ENCODE measurements around the gene RGS1. TPM values are rescaled to one million over a fixed set of nuclear protein-coding genes. Genes with fewer than 3 reads are reported as not detected.

The RGS1 gene
- total and polyA plus RNA-seq, 2 of the 8 experiments (the other 6 are each of a cell fraction or from before 2014, with no cell fraction given), result not detected

DNA sequence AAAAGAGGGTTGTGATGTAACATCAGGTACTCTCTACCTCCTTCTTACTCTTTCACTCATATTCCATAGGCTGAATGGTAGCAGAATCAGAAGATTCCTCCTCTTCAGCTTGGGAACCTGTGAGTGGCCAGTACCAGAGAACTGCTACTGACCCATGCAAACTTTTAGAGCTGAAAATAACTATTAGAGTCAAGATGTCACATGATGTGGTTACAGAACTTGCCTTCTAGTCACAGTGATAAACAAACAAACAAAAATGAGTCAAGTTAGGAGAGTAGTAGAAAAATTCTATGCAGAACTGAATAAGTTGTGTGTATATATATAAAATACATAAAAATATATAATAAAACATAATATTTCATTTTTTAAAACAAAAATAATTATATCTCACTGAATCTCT is 47.6 kb upstream of the RGS1 start (continued):
- TF ChIP-seq, protein P1, sequence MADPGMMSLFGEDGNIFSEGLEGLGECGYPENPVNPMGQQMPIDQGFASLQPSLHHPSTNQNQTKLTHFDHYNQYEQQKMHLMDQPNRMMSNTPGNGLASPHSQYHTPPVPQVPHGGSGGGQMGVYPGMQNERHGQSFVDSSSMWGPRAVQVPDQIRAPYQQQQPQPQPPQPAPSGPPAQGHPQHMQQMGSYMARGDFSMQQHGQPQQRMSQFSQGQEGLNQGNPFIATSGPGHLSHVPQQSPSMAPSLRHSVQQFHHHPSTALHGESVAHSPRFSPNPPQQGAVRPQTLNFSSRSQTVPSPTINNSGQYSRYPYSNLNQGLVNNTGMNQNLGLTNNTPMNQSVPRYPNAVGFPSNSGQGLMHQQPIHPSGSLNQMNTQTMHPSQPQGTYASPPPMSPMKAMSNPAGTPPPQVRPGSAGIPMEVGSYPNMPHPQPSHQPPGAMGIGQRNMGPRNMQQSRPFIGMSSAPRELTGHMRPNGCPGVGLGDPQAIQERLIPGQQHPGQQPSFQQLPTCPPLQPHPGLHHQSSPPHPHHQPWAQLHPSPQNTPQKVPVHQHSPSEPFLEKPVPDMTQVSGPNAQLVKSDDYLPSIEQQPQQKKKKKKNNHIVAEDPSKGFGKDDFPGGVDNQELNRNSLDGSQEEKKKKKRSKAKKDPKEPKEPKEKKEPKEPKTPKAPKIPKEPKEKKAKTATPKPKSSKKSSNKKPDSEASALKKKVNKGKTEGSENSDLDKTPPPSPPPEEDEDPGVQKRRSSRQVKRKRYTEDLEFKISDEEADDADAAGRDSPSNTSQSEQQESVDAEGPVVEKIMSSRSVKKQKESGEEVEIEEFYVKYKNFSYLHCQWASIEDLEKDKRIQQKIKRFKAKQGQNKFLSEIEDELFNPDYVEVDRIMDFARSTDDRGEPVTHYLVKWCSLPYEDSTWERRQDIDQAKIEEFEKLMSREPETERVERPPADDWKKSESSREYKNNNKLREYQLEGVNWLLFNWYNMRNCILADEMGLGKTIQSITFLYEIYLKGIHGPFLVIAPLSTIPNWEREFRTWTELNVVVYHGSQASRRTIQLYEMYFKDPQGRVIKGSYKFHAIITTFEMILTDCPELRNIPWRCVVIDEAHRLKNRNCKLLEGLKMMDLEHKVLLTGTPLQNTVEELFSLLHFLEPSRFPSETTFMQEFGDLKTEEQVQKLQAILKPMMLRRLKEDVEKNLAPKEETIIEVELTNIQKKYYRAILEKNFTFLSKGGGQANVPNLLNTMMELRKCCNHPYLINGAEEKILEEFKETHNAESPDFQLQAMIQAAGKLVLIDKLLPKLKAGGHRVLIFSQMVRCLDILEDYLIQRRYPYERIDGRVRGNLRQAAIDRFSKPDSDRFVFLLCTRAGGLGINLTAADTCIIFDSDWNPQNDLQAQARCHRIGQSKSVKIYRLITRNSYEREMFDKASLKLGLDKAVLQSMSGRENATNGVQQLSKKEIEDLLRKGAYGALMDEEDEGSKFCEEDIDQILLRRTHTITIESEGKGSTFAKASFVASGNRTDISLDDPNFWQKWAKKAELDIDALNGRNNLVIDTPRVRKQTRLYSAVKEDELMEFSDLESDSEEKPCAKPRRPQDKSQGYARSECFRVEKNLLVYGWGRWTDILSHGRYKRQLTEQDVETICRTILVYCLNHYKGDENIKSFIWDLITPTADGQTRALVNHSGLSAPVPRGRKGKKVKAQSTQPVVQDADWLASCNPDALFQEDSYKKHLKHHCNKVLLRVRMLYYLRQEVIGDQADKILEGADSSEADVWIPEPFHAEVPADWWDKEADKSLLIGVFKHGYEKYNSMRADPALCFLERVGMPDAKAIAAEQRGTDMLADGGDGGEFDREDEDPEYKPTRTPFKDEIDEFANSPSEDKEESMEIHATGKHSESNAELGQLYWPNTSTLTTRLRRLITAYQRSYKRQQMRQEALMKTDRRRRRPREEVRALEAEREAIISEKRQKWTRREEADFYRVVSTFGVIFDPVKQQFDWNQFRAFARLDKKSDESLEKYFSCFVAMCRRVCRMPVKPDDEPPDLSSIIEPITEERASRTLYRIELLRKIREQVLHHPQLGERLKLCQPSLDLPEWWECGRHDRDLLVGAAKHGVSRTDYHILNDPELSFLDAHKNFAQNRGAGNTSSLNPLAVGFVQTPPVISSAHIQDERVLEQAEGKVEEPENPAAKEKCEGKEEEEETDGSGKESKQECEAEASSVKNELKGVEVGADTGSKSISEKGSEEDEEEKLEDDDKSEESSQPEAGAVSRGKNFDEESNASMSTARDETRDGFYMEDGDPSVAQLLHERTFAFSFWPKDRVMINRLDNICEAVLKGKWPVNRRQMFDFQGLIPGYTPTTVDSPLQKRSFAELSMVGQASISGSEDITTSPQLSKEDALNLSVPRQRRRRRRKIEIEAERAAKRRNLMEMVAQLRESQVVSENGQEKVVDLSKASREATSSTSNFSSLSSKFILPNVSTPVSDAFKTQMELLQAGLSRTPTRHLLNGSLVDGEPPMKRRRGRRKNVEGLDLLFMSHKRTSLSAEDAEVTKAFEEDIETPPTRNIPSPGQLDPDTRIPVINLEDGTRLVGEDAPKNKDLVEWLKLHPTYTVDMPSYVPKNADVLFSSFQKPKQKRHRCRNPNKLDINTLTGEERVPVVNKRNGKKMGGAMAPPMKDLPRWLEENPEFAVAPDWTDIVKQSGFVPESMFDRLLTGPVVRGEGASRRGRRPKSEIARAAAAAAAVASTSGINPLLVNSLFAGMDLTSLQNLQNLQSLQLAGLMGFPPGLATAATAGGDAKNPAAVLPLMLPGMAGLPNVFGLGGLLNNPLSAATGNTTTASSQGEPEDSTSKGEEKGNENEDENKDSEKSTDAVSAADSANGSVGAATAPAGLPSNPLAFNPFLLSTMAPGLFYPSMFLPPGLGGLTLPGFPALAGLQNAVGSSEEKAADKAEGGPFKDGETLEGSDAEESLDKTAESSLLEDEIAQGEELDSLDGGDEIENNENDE (IDR thresholded peaks at IDR 0.05; ENCODE audit: insufficient replicate concordance, low read length), result no peak
- TF ChIP-seq YY1 (IDR thresholded peaks at IDR 0.05; ENCODE audit: low read depth, low read length) (no peak), POLR2AphosphoS5 (IDR thresholded peaks at IDR 0.05; ENCODE audit: low read depth, low read length) (no peak), KDM1A (IDR thresholded peaks at IDR 0.05; ENCODE audit: borderline replicate concordance, low read length) (no peak), RNF2 (IDR thresholded peaks at IDR 0.05; ENCODE audit: borderline replicate concordance, low read depth, low read length, missing control alignments, poor library complexity, severe bottlenecking) (no peak), GTF2F1 (IDR thresholded peaks at IDR 0.05; ENCODE audit: borderline replicate concordance, low read depth, low read length) (no peak), HDAC2 (IDR thresholded peaks at IDR 0.05; ENCODE audit: borderline replicate concordance in 1 of 2, low read depth in 2 of 2, low read length in 2 of 2) (no peak), NANOG (IDR thresholded peaks at IDR 0.05; ENCODE audit: insufficient read depth, low read depth, low read length, poor library complexity, severe bottlenecking) (no peak)
